Gastroesophageal sphincter (tissue), 4 donors: ENCODE measurements around the gene RNPEP. TPM values are rescaled to one million over a fixed set of nuclear protein-coding genes. Genes with fewer than 3 reads are reported as not detected.
"Not testable (repeated sequence)": the region's sequence is repeated elsewhere in the genome, so short reads cannot be mapped to it uniquely, and the experiment has no call there.

Experiments
- ATAC-seq: fragments of 150-250 bp; one replicate; pipeline ENCODE4 v1.9.1; 2016; ENCODE audit warnings: mild to moderate bottlenecking, moderate library complexity
- H3K27ac ChIP-seq, 4 donors: fragments of 200-600 bp; sonication (generic) in 3 of 4; 1 replicate in 3 of 4; 2 replicates in 1 of 4; pipeline ENCODE4 v1.5.1; 2016 to 2019
- H3K27me3 ChIP-seq: fragments of 200-600 bp; sonication (generic); one replicate; pipeline ENCODE4 v1.5.1; 2019
- H3K36me3 ChIP-seq, 2 donors: fragments of 200-600 bp; sonication (generic); one replicate each; pipeline ENCODE4 v1.5.1; 2019; ENCODE audit warnings: control low read depth in 1 of 2
- H3K4me1 ChIP-seq, 3 donors: fragments of 200-600 bp; sonication (generic); 1 replicate in 2 of 3; 2 replicates in 1 of 3; pipeline ENCODE4 v1.5.1; 2016 to 2019; ENCODE audit warnings: control low read depth in 2 of 3
- H3K4me3 ChIP-seq, 2 donors: fragments of 200-600 bp; sonication (generic); one replicate each; pipeline ENCODE4 v1.5.1; 2019; ENCODE audit warnings: mild to moderate bottlenecking in 1 of 2, moderate library complexity in 1 of 2
- H3K9me3 ChIP-seq, 3 donors: fragments of 200-600 bp; sonication (generic); one replicate each; pipeline ENCODE4 v1.5.1; 2017 to 2019; ENCODE audit warnings: control low read depth in 2 of 3
- CTCF ChIP-seq, 4 experiments: fragments of 200-600 bp in 2 of 4; fragments of 450-650 bp in 2 of 4; sonication (generic) in 1 of 4; IDR thresholded peaks; one replicate each; pipeline ENCODE4 v1.5.1; 2017 to 2019; ENCODE audit warnings: antibody characterized with exemption in 4 of 4, mild to moderate bottlenecking in 2 of 4, moderate library complexity in 2 of 4
- EP300 ChIP-seq: sonication (generic); formaldehyde crosslinking; IDR thresholded peaks from one replicate; pipeline ENCODE4 v1.6.1; 2017; ENCODE audit warnings: antibody characterized with exemption, mild to moderate bottlenecking
- POLR2A ChIP-seq, 2 donors: fragments of 450-650 bp; IDR thresholded peaks; one replicate each; pipeline ENCODE4 v1.6.1; 2017; ENCODE audit warnings: antibody characterized with exemption in 2 of 2, mild to moderate bottlenecking in 2 of 2, moderate library complexity in 1 of 2
- POLR2AphosphoS5 ChIP-seq: sonication (generic); formaldehyde crosslinking; IDR thresholded peaks from one replicate; pipeline ENCODE4 v1.6.1; 2017; ENCODE audit warnings: antibody characterized with exemption
- WGBS, 2 donors: methylation state at CpG; one replicate each; pipeline ENCODE4 v1.1.5; 2018; ENCODE audit warnings: low coverage in 1 of 2; 5-methylcytosine and 5-hydroxymethylcytosine counted together
- total RNA-seq, 4 donors: library from RNA; depleted of rRNA; stranded (reverse); fragments of >200 nt; gene quantifications; one replicate each; pipeline ENCODE4 v1.1.0, GENCODE V29; 2016

RNPEP gene
- total RNA-seq, 4 donors from 2014 or later: 23.0 to 40.0 (median 34.7) TPM

DNA sequence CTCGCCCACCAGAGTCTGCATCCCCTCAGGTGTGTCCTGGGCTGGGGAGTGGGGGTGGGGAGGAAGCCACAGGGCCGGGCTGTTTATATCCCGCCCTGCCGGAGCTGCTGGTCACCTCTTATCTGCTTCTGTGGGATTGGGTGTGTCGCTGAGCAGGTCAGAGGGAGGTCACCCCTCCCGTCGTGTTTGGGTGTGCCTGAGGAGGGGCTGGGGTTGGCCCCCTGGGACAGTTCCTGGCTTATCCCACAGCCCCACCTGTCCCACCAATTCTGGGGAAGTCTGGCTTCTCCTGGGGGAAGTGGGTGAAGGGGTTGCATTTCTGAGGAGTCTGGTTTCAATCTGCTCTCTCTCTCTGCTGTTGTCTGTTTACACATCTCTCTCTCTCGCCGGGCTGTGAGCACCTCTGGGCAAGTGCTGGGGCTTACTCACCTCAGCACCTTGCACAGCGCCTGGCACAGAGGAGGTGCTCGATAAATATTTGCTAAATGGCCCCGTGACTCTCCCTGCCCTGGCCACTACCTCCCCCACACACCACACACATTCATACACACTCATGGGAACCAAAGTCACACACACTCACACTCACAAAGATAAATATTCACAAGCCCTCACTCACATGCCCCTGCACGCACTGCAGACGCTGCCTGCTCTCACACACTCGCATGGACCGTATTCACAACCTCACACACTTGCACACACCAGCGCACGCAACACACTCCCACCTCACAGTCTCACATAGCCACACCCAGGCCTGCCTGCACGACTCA is 36.2 kb downstream of the RNPEP start:
- Histone ChIP-seq H3K27me3 (peaks cover 8% of the 10 kb centered on the region), H3K27ac (no peak overlapping the region), H3K4me1 (no peaks in the 10 kb centered on the region), H3K4me3 (no peak overlapping the region), H3K9me3 (no peaks in the 10 kb centered on the region), H3K36me3 (peaks cover 0 to 7% of the 10 kb centered on the region in 2 donors)
- 65 to 76% methylated on average over 7 to 10 of the region's 19 CpGs for WGBS, 2 donors
- ATAC-seq: no peak
- TF ChIP-seq POLR2A (IDR thresholded peaks at IDR 0.05) (no peak), CTCF (IDR thresholded peaks at IDR 0.05) (no peak), EP300 (no peak), POLR2AphosphoS5 (no peak)

GRCh38 chr1:202019235-202019558 is 36.7 kb downstream of the RNPEP start:
- WGBS, 2 donors: 69 to 85% methylated on average over 2 to 6 of the region's 8 CpGs

GRCh38 chr1:202023001-202023433 is 40.6 kb downstream of the RNPEP start:
- no peak for TF ChIP-seq POLR2A (IDR thresholded peaks at IDR 0.05)
- no peak for TF ChIP-seq EP300
- TF ChIP-seq POLR2AphosphoS5: no peak
- no peak for TF ChIP-seq CTCF (IDR thresholded peaks at IDR 0.05)
- H3K27me3 ChIP-seq: peaks cover 4% of the 10 kb centered on the region

More at GRCh38 chr1:202019235-202019558, 36.7 kb downstream of the RNPEP start:
- not testable (repeated sequence) for H3K36me3 ChIP-seq, ATAC-seq, H3K27me3 ChIP-seq, H3K4me1 ChIP-seq, H3K27ac ChIP-seq, H3K4me3 ChIP-seq, H3K9me3 ChIP-seq

GRCh38 chr1:202029171-202029665 is 46.8 kb downstream of the RNPEP start:
- ATAC-seq: no peak
- 64 to 74% methylated on average over 5 of the region's 5 CpGs for WGBS, 2 donors

More at GRCh38 chr1:202023001-202023433, 40.6 kb downstream of the RNPEP start:
- 10% methylated on average over 2 of the region's 6 CpGs; no CpG with 5 or more reads in 1 of the 2 donors for WGBS, 2 donors
- peak; percentile 13 for ATAC-seq
- Histone ChIP-seq H3K27ac (no peak overlapping the region), H3K9me3 (no peaks in the 10 kb centered on the region), H3K4me1 (no peaks in the 10 kb centered on the region), H3K36me3 (no peaks in the 10 kb centered on the region), H3K4me3 (no peak overlapping the region)

DNA sequence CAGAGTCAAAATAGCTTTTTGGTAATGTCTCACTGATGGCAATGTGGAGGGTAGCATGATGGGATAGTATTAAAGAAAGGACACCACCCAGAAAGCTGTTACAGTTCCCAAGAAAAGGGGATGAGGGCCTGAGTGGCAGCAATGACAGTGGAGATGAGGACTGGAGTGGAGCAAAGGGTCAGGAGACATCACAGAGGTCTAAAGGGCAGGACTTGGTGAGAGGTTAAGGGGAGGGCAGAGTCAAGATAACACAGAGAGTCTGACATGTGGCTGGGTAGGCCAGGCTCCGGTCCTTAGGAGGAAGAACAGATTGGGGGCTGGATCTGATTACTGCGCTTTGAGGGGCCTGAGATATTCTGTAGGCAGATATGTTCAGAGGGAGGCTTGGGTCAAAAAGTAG is 47.3 kb downstream of the RNPEP start:
- Histone ChIP-seq H3K27ac (no peak overlapping the region), H3K9me3 (no peaks in the 10 kb centered on the region), H3K4me1 (no peaks in the 10 kb centered on the region), H3K4me3 (no peak overlapping the region), H3K36me3 (no peaks in the 10 kb centered on the region), H3K27me3 (no peaks in the 10 kb centered on the region)
- TF ChIP-seq POLR2A (IDR thresholded peaks at IDR 0.05): no peak
- no peak for TF ChIP-seq CTCF (IDR thresholded peaks at IDR 0.05)
- TF ChIP-seq EP300: no peak
- TF ChIP-seq POLR2AphosphoS5: no peak
- ATAC-seq: no peak
- WGBS, 2 donors: 86% methylated on average over 1 of the region's 2 CpGs; no CpG with 5 or more reads in 1 of the 2 donors

More at GRCh38 chr1:202029171-202029665, 46.8 kb downstream of the RNPEP start:
- H3K36me3 ChIP-seq: no peaks in the 10 kb centered on the region
- no peak overlapping the region for H3K27ac ChIP-seq
- H3K4me1 ChIP-seq: no peaks in the 10 kb centered on the region
- no peaks in the 10 kb centered on the region for H3K9me3 ChIP-seq
- H3K27me3 ChIP-seq: no peaks in the 10 kb centered on the region
- TF ChIP-seq POLR2A (IDR thresholded peaks at IDR 0.05) (no peak), CTCF (IDR thresholded peaks at IDR 0.05) (no peak), POLR2AphosphoS5 (no peak), EP300 (no peak)
- H3K4me3 ChIP-seq: no peak overlapping the region
